ENCODE measurements around the gene HSF2BP.
"Not testable (repeated sequence)": the region's sequence is repeated elsewhere in the genome, so short reads cannot be mapped to it uniquely, and the experiment has no call there.

HSF2BP gene

GRCh38 chr21:43513023-43513422 lies 146.3 kb downstream of the HSF2BP start:
- DNase-seq = not testable (repeated sequence)

GRCh38 chr21:43511209-43511608 lies 148.1 kb downstream of the HSF2BP start:
- DNase-seq = not testable (repeated sequence)

GRCh38 chr21:43510669-43511068 lies 148.6 kb downstream of the HSF2BP start:
- DNase-seq = not testable (repeated sequence)

GRCh38 chr21:43503892-43504291 lies 155.4 kb downstream of the HSF2BP start:
- not testable (repeated sequence) for DNase-seq

- not testable (repeated sequence) for DNase-seq
Observed at GRCh38 chr21:43503075-43503750, 156.1 kb downstream of the HSF2BP start.

GRCh38 chr21:43502407-43503071 lies 156.7 kb downstream of the HSF2BP start:
- not testable (repeated sequence) for DNase-seq

- not testable (repeated sequence) for DNase-seq
Observed at GRCh38 chr21:43498924-43499323, 160.4 kb downstream of the HSF2BP start.

- DNase-seq = not testable (repeated sequence)
Observed at GRCh38 chr21:43498065-43498464, 161.2 kb downstream of the HSF2BP start.

- not testable (repeated sequence) for DNase-seq
Observed at GRCh38 chr21:43494279-43495012, 164.8 kb downstream of the HSF2BP start.

GRCh38 chr21:43493471-43493870 lies 165.8 kb downstream of the HSF2BP start:
- DNase-seq = not testable (repeated sequence)

GRCh38 chr21:43488235-43488634 lies 171.1 kb downstream of the HSF2BP start:
- not testable (repeated sequence) for DNase-seq

- DNase-seq = not testable (repeated sequence)
Observed at GRCh38 chr21:43486051-43486450, 173.2 kb downstream of the HSF2BP start.

- not testable (repeated sequence) for DNase-seq
Observed at GRCh38 chr21:43485016-43485415, 174.3 kb downstream of the HSF2BP start.

- not testable (repeated sequence) for DNase-seq
Observed at GRCh38 chr21:43479197-43479596, 180.1 kb downstream of the HSF2BP start.

All from HCEC 1CT (cell line).